ENCODE measurements around the gene FGL2.

DNA sequence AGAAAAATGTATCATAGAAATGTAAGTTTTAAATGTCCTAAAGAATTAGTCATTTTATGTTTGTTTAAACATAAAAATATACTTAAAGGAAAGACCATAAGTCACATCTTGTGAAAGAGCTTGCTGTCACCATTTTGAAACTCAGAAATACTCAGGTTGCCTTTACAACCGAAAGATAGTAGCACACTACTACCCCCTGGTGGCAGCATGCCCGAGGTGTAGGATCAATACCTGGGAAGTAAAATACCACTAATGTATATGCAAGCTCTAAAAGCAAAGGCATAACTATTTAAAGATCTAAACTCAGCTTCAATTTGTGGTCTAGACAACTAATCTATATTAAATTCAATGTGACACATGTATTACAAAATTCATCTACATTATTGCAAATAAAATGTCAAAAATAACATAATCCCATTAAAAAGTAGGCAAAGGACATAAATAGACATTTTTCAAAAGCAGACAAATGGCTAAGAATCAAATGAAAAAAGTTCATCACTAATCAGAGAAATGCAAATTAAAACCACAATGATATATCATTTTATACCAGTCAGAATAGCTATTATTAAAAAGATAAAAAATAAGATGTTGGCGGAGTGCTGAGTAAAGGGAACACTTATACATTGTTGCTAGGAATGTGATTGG is 47.7 kb upstream of the FGL2 start:
- TF ChIP-seq, protein P1, sequence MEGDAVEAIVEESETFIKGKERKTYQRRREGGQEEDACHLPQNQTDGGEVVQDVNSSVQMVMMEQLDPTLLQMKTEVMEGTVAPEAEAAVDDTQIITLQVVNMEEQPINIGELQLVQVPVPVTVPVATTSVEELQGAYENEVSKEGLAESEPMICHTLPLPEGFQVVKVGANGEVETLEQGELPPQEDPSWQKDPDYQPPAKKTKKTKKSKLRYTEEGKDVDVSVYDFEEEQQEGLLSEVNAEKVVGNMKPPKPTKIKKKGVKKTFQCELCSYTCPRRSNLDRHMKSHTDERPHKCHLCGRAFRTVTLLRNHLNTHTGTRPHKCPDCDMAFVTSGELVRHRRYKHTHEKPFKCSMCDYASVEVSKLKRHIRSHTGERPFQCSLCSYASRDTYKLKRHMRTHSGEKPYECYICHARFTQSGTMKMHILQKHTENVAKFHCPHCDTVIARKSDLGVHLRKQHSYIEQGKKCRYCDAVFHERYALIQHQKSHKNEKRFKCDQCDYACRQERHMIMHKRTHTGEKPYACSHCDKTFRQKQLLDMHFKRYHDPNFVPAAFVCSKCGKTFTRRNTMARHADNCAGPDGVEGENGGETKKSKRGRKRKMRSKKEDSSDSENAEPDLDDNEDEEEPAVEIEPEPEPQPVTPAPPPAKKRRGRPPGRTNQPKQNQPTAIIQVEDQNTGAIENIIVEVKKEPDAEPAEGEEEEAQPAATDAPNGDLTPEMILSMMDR (IDR thresholded peaks at IDR 0.05; ENCODE audit: low read depth, low read length, poor library complexity, severe bottlenecking), result peak; percentile 96
- no peak for TF ChIP-seq EZH2phosphoT487 (IDR thresholded peaks at IDR 0.05; ENCODE audit: borderline replicate concordance, low read length)
